K562 (cell line): ENCODE data around the gene AGO3.
A peak's percentile ranks its signal among the peaks of the same experiment; 100 is the strongest.

Experiments used
- EP300 ChIP-seq: IDR thresholded peaks from 2 replicates; pipeline ENCODE4 v1.6.1; 2012; ENCODE audit warnings: low read length, improper control_type of control experiment
- RFX1 ChIP-seq: fragments of 450-650 bp; IDR thresholded peaks from 2 replicates; pipeline ENCODE4 v1.6.1; 2016; ENCODE audit warnings: mild to moderate bottlenecking, moderate library complexity
- SREBF1 ChIP-seq: fragments of 150-350 bp; IDR thresholded peaks from 2 replicates; pipeline ENCODE4 v1.6.1; 2014; ENCODE audit warnings: antibody characterized with exemption, low read depth, low read length, borderline replicate concordance
- TAL1 ChIP-seq: fragments of 450-650 bp; IDR thresholded peaks from 2 replicates; pipeline ENCODE4 v1.6.1; 2016; ENCODE audit warnings: mild to moderate bottlenecking
- YBX1 ChIP-seq: fragments of 450-650 bp; IDR thresholded peaks from 2 replicates; pipeline ENCODE4 v1.7.1; 2016; ENCODE audit warnings: mild to moderate bottlenecking
- ZNF253 ChIP-seq: fragments of 250-450 bp; sonication (Bioruptor Pico); conservative IDR thresholded peaks from 2 replicates; pipeline ENCODE4 v1.6.1; 2021; ENCODE audit warnings: mild to moderate bottlenecking
- TF ChIP-seq, protein P1 (sequence below), 3 experiments: IDR thresholded peaks in 2 of 3; conservative IDR thresholded peaks in 1 of 3; 2 replicates each; pipeline ENCODE4 v1.5.1; 2011 to 2012; ENCODE audit warnings: low read length in 3 of 3, mild to moderate bottlenecking in 3 of 3, control low read depth in 2 of 3, improper control_type of control experiment in 1 of 3, inconsistent platforms in 1 of 3, low read depth in 1 of 3, mixed read lengths in 1 of 3, moderate library complexity in 1 of 3; ENCODE audit not compliant: insufficient read depth in 2 of 3

DNA sequence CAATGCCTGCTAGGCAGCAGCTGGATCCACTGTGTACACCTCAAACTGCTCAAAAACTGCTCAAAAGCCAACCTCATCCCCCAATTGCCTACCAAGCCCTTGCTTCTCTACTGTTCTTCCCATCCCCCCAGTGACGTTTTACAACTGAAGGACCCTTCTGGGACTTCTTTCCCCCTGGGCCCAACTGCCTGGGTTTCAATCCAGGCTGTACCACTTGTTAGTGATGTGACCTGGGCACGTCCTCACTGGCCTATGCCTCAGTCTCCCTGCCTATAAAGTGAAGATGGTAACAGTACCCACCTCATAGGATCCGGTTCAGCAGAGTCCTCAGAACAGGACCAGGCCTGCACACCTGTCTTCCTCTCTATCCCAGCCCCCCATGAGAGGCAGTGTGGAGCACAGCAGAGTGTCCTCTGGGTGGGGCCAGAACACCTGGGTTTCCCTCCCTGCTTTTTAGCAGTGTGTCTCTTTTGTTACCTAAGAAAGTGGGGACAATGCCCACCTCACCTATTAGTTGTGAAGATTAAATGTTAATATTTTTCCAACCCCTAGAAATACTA is 151.1 kb downstream of the AGO3 start:
- TF ChIP-seq, protein P1, sequence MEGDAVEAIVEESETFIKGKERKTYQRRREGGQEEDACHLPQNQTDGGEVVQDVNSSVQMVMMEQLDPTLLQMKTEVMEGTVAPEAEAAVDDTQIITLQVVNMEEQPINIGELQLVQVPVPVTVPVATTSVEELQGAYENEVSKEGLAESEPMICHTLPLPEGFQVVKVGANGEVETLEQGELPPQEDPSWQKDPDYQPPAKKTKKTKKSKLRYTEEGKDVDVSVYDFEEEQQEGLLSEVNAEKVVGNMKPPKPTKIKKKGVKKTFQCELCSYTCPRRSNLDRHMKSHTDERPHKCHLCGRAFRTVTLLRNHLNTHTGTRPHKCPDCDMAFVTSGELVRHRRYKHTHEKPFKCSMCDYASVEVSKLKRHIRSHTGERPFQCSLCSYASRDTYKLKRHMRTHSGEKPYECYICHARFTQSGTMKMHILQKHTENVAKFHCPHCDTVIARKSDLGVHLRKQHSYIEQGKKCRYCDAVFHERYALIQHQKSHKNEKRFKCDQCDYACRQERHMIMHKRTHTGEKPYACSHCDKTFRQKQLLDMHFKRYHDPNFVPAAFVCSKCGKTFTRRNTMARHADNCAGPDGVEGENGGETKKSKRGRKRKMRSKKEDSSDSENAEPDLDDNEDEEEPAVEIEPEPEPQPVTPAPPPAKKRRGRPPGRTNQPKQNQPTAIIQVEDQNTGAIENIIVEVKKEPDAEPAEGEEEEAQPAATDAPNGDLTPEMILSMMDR (IDR thresholded peaks at IDR 0.05 in 2 of 3, conservative IDR thresholded peaks at IDR 0.05 in 1 of 3; ENCODE audit: insufficient read depth in 2 of 3, low read depth in 1 of 3, low read length in 3 of 3) = peak; percentile 22 to 39 (median 23); a peak in 2 of 6 replicates
- TF ChIP-seq ZNF253 (CRISPR knock-in tag) = no peak
- TF ChIP-seq RFX1 = no peak
- no peak for TF ChIP-seq YBX1
- TF ChIP-seq TAL1 = no peak
- TF ChIP-seq EP300 = no peak
- no peak for TF ChIP-seq SREBF1
